Dermis lymphatic vessel endothelial cell (primary cell): ENCODE data around the gene OSBPL1A. TPM values are rescaled to one million over a fixed set of nuclear protein-coding genes. Genes with fewer than 3 reads are reported as not detected.

Source experiments
- total RNA-seq: library from RNA; depleted of rRNA; stranded (reverse); fragments of >200 nt; gene quantifications from 2 replicates; pipeline ENCODE4 v1.2.1, GENCODE V29; 2014

OSBPL1A gene
- 15.9 and 19.9 TPM in 2 replicates for total RNA-seq

GRCh38 chr18:24397694-24398368 is at the start of gene OSBPL1A:
Gene OSBPL1A, minus strand, starts transcription at chr18:24397824. Its CDS starts 20,291 bp downstream, at chr18:24377533.

GRCh38 chr18:24426398-24427294 is 29.0 kb upstream of the OSBPL1A start, which contains the start of gene IMPACT:
Gene IMPACT, plus strand, starts transcription at chr18:24426670. Its CDS starts 87 bp downstream, at chr18:24426757.

GRCh38 chr18:24138789-24139616 is 258.6 kb downstream of the OSBPL1A start, which contains the start of gene CABYR:
Gene CABYR, plus strand, starts transcription at chr18:24139062. Its CDS starts 4,053 bp downstream, at chr18:24143115.

Other genes with a start within 250 kb of the OSBPL1A start
- 24.1 and 28.0 TPM in 2 replicates for gene IMPACT, start 28.8 kb upstream of the OSBPL1A start, total RNA-seq
- gene HRH4, start 62.8 kb upstream of the OSBPL1A start, total RNA-seq: not detected in 2 replicates